Heart left ventricle (tissue), 16 donors: ENCODE data around the gene KIF16B. TPM values are rescaled to one million over a fixed set of nuclear protein-coding genes. Genes with fewer than 3 reads are reported as not detected.

Experiments
- ATAC-seq, 4 donors: fragments of 200-7000 bp; cut with Tn5 transposase; one replicate each; pipeline ENCODE4 v1.9.1; 2020 to 2022; ENCODE audit warnings: moderate library complexity in 4 of 4, mild to moderate bottlenecking in 3 of 4, moderate number of reproducible peaks in 1 of 4
- DNase-seq, 5 donors: peaks; one replicate each; pipeline ENCODE4 v3.0.0-alpha.2; 2020
- H3K27ac ChIP-seq, 12 donors: fragments of 200-600 bp; sonication (generic) in 4 of 12; one replicate each; pipeline versions ENCODE4 v1.5.0 to v1.8.0; 2016 to 2022; ENCODE audit warnings: mild to moderate bottlenecking in 2 of 12
- H3K27me3 ChIP-seq, 9 donors: fragments of 200-600 bp; sonication (generic) in 2 of 9; one replicate each; pipeline versions ENCODE4 v1.5.1 to v1.8.0; 2016 to 2022; ENCODE audit warnings: mild to moderate bottlenecking in 3 of 9
- H3K36me3 ChIP-seq, 9 donors: fragments of 200-600 bp; sonication (generic) in 2 of 9; one replicate each; pipeline versions ENCODE4 v1.5.0 to v1.8.0; 2018 to 2022; ENCODE audit warnings: mild to moderate bottlenecking in 2 of 9
- H3K4me1 ChIP-seq, 12 donors: fragments of 200-600 bp; sonication (generic) in 4 of 12; one replicate each; pipeline versions ENCODE4 v1.5.0 to v1.8.0; 2016 to 2022; ENCODE audit warnings: mild to moderate bottlenecking in 3 of 12
- H3K4me3 ChIP-seq, 12 donors: fragments of 200-600 bp; sonication (generic) in 4 of 12; one replicate each; pipeline versions ENCODE4 v1.5.0 to v1.8.0; 2017 to 2022; ENCODE audit warnings: mild to moderate bottlenecking in 9 of 12, moderate library complexity in 4 of 12
- H3K9me3 ChIP-seq, 12 donors: fragments of 200-600 bp; sonication (generic) in 4 of 12; one replicate each; pipeline versions ENCODE4 v1.5.0 to v1.8.0; 2016 to 2022; ENCODE audit warnings: mild to moderate bottlenecking in 1 of 12
- CTCF ChIP-seq, 12 donors: fragments of 200-600 bp; sonication (generic) in 4 of 12; IDR thresholded peaks; one replicate each; pipeline versions ENCODE4 v1.5.0 to v1.8.0; 2018 to 2022; ENCODE audit warnings: antibody characterized with exemption in 12 of 12, mild to moderate bottlenecking in 5 of 12
- POLR2A ChIP-seq, 2 donors: fragments of 450-650 bp; IDR thresholded peaks; one replicate each; pipeline ENCODE4 v1.6.1; 2017; ENCODE audit warnings: antibody characterized with exemption in 2 of 2, mild to moderate bottlenecking in 2 of 2, moderate library complexity in 2 of 2
- WGBS, 4 donors: extraction: QIAGEN DNeasy Blood & Tissue Kit in 2 of 4; methylation state at CpG; one replicate each; pipeline versions ENCODE4 v1.1.5 to v1.1.7; 2013 to 2018; 5-methylcytosine and 5-hydroxymethylcytosine counted together
- intact Hi-C, 10 donors: fragments of 100-400 bp; cut with DNase I; formaldehyde crosslinking; loops; one replicate each; pipeline versions ENCODE4 v1.11.1 to v1.14.2; 2022
- polyA plus RNA-seq, 2 donors: library from polyadenylated mRNA; stranded (reverse); fragments of 200-250 nt; gene quantifications; one replicate each; pipeline ENCODE4 v1.2.3, GENCODE V29; 2013
- total RNA-seq, 9 donors: library from RNA; depleted of rRNA in 2 of 9; stranded (reverse); fragments of >200 nt in 2 of 9; fragmentation: NEBNext Ultra II Directional in 3 of 9; extraction: Animal tissue kit (Norgen Biotek cat#: 25700) in 3 of 9; gene quantifications; one replicate each; pipeline versions ENCODE4 v1.1.0 to v1.2.4, GENCODE V29; 2016 to 2023
- donor health status: ischemic (EF 13 %, LVEDD 7.1; RV severe dilation, severe dysfunction).
- donor health status: healthy with polysubstance abuse.
- donor health status: DM: no; HTN: yes; CAD: no.
- donor health status: DM: no; HTN: no; CAD: no.
- donor health status: ischemic (EF 25% LVEDD 6.9; RV normal size, moderate dysfunction).
- donor health status: ischemic (EF 25% LVEDD 5.7; RV mildly dilated, moderate dysfunction).
- donor health status: healthy.
- donor health status: DM: yes; HTN: yes; CAD: no.
- donor health status: ischemic (EF 35%, LVEDD 5.7; RV mildly dilated, moderate dysfunction).
- donor health status: nonischemic (EF 11% LVEDD 7.7; RV severe dilation, severe dysfunction).
- donor health status: DM: yes; HTN: yes; CAD: no.
- donor health status: PGD.
- donor health status: ischemic (EF 29% LVEDD 5.4; RV normal size, mild dysfunction).
- donor health status: nonischemic (EF 23%, LVEDD 6.1; RV moderate dilation, normal function).

The KIF16B gene
- total and polyA plus RNA-seq, 11 donors = 8.8 to 31.8 (median 17.8) TPM

GRCh38 chr20:16490696-16491095 lies 82.6 kb downstream of the KIF16B start:
- Histone ChIP-seq H3K36me3 (peaks cover 0 to 49% (median 15%) of the 10 kb centered on the region in 9 donors), H3K27me3 (no peaks in the 10 kb centered on the region), H3K9me3 (no peaks in the 10 kb centered on the region), H3K27ac (no peak overlapping the region), H3K4me1 (no peaks in the 10 kb centered on the region), H3K4me3 (no peak overlapping the region)
- intact Hi-C loops = no loop called here
- DNase-seq (no peak), ATAC-seq (no peak)
- WGBS, 4 donors = 88 to 93% (median 89%) methylated on average over 3 of the region's 3 CpGs
- TF ChIP-seq CTCF (IDR thresholded peaks at IDR 0.05) (no peak), POLR2A (IDR thresholded peaks at IDR 0.05) (no peak)

DNA sequence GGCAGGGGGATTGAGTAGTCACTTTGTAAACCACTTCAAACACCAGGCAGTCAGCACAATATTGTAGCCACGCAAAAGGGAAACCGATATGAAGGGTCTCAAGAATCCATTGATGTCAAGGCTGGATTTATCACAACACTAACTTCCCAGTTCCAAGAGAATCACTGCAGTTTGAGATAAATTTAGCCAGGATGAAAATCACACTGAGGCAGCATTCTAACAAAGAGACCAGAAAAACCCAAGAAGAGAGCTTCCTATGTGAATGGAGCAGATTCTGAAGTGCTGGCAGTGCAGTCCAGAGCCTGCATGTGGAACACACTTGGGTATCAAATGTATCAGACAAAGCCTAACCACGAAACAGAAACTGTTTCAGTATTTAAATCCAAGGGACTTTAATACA lies 84.6 kb downstream of the KIF16B start:
- ATAC-seq = no peak
- H3K9me3 ChIP-seq = no peaks in the 10 kb centered on the region
- intact Hi-C loops = loop anchor here in 1 of 10 donors (10.0 kb wide), 1 partner anchor 1814 kb away; no protein-coding TSS in a partner anchor
- DNase-seq = no peak
- H3K27ac ChIP-seq = no peak overlapping the region
- H3K4me3 ChIP-seq = no peak overlapping the region
- H3K36me3 ChIP-seq = peaks cover 0 to 40% (median 11%) of the 10 kb centered on the region in 9 donors
- no peaks in the 10 kb centered on the region for H3K27me3 ChIP-seq
- WGBS, 4 donors = 84 to 89% (median 88%) methylated on average over 3 of the region's 3 CpGs
- TF ChIP-seq CTCF (IDR thresholded peaks at IDR 0.05) (no peak), POLR2A (IDR thresholded peaks at IDR 0.05) (no peak)
- no peaks in the 10 kb centered on the region for H3K4me1 ChIP-seq

GRCh38 chr20:16488086-16488485 lies 85.2 kb downstream of the KIF16B start:
- intact Hi-C loops = loop anchor here in 1 of 10 donors (10.0 kb wide), 1 partner anchor 1813 kb away; no protein-coding TSS in a partner anchor
- no peak for DNase-seq
- H3K36me3 ChIP-seq = peaks cover 0 to 37% (median 9%) of the 10 kb centered on the region in 9 donors
- no peak overlapping the region for H3K4me3 ChIP-seq
- no peak overlapping the region for H3K27ac ChIP-seq
- no peaks in the 10 kb centered on the region for H3K4me1 ChIP-seq
- H3K9me3 ChIP-seq = no peaks in the 10 kb centered on the region
- no peak for ATAC-seq
- TF ChIP-seq POLR2A (IDR thresholded peaks at IDR 0.05) (no peak), CTCF (IDR thresholded peaks at IDR 0.05) (no peak)
- WGBS, 4 donors = 88 to 94% (median 90%) methylated on average over 8 of the region's 8 CpGs
- no peaks in the 10 kb centered on the region for H3K27me3 ChIP-seq

- ATAC-seq (no peak), DNase-seq (no peak)
- Histone ChIP-seq H3K27me3 (no peaks in the 10 kb centered on the region), H3K4me3 (no peak overlapping the region), H3K9me3 (no peaks in the 10 kb centered on the region), H3K27ac (no peak overlapping the region), H3K4me1 (no peaks in the 10 kb centered on the region), H3K36me3 (peaks cover 0 to 37% (median 6%) of the 10 kb centered on the region in 9 donors)
- 79 to 80% (median 79%) methylated on average over 6 of the region's 6 CpGs for WGBS, 4 donors
- no peak for TF ChIP-seq CTCF (IDR thresholded peaks at IDR 0.05)
- intact Hi-C loops = loop anchor here in 1 of 10 donors (10.0 kb wide), 1 partner anchor 1812 kb away; no protein-coding TSS in a partner anchor
Measured at GRCh38 chr20:16486532-16486931, 86.7 kb downstream of the KIF16B start.
